Endodermal cell (in vitro differentiated cells): ENCODE data around the gene GCHFR. TPM values are rescaled to one million over a fixed set of nuclear protein-coding genes. Genes with fewer than 3 reads are reported as not detected.

Experiments used
- DNase-seq: peaks from one replicate; pipeline ENCODE4 v3.0.0-alpha.2; 2017
- H3K27ac ChIP-seq: 2 replicates; pipeline ENCODE4 v1.5.1; 2013; ENCODE audit warnings: mild to moderate bottlenecking, low read depth, low read length, moderate library complexity
- H3K27me3 ChIP-seq: 2 replicates; pipeline ENCODE4 v1.6.1; 2013; ENCODE audit warnings: mild to moderate bottlenecking, low read length, moderate library complexity; ENCODE audit not compliant: insufficient read depth, control insufficient read depth, poor library complexity, severe bottlenecking
- H3K36me3 ChIP-seq: 2 replicates; pipeline ENCODE4 v1.7.0; 2013; ENCODE audit warnings: mild to moderate bottlenecking, low read length, moderate library complexity; ENCODE audit not compliant: control insufficient read depth, insufficient read depth
- H3K4me1 ChIP-seq: one replicate; pipeline ENCODE4 v1.7.0; 2013; ENCODE audit warnings: low read length; ENCODE audit not compliant: control insufficient read depth, insufficient read depth
- H3K4me3 ChIP-seq: 2 replicates; pipeline ENCODE4 v1.5.1; 2013; ENCODE audit warnings: mild to moderate bottlenecking, low read length, moderate library complexity
- H3K9ac ChIP-seq: 2 replicates; pipeline ENCODE4 v1.6.1; 2013; ENCODE audit warnings: mild to moderate bottlenecking, low read length, moderate library complexity; ENCODE audit not compliant: poor library complexity, severe bottlenecking; ENCODE audit errors: extremely low read depth
- H3K9me3 ChIP-seq: 2 replicates; pipeline ENCODE4 v1.6.1; 2013; ENCODE audit warnings: mild to moderate bottlenecking, low read length, moderate library complexity; ENCODE audit not compliant: control insufficient read depth
- H3K27ac Mint-ChIP-seq: 2 replicates; pipeline ENCODE4 v1.8.0; 2020; ENCODE audit warnings: mixed read lengths
- H3K27me3 Mint-ChIP-seq: 2 replicates; pipeline ENCODE4 v1.8.0; 2021; ENCODE audit warnings: mild to moderate bottlenecking, mixed read lengths; ENCODE audit not compliant: insufficient read depth
- H3K36me3 Mint-ChIP-seq: 2 replicates; pipeline ENCODE4 v1.8.0; 2020; ENCODE audit warnings: low read depth, mixed read lengths
- H3K4me1 Mint-ChIP-seq: 2 replicates; pipeline ENCODE4 v1.8.0; 2020; ENCODE audit warnings: mixed read lengths
- H3K4me3 Mint-ChIP-seq: 2 replicates; pipeline ENCODE4 v1.8.0; 2020; ENCODE audit warnings: mild to moderate bottlenecking, moderate library complexity, mixed read lengths
- H3K9me3 Mint-ChIP-seq: 2 replicates; pipeline ENCODE4 v1.8.0; 2020; ENCODE audit warnings: mild to moderate bottlenecking, mixed read lengths
- WGBS, 2 experiments: methylation state at CpG; one replicate each; pipeline versions ENCODE4 v1.1.5 to v1.1.7; 2013; ENCODE audit warnings: missing lambda C conversion rate in 2 of 2, mixed read lengths in 1 of 2; ENCODE audit not compliant: insufficient coverage in 1 of 2, insufficient read length in 1 of 2; 5-methylcytosine and 5-hydroxymethylcytosine counted together
- total RNA-seq, 2 donors: library from RNA; stranded (reverse); fragmentation: NEBNext Ultra II Directional in 1 of 2; extraction: Animal tissue kit (Norgen Biotek cat#: 25700) in 1 of 2; gene quantifications; 2 replicates in 1 of 2; 3 replicates in 1 of 2; pipeline ENCODE4 v1.2.1, GENCODE V29; 2021
- TF ChIP-seq, protein P1 (sequence below): fragments of 200-600 bp; sonication (generic); conservative IDR thresholded peaks from 2 replicates; pipeline ENCODE4 v1.5.0; 2021; ENCODE audit warnings: antibody characterized with exemption, mild to moderate bottlenecking

Gene GCHFR
- total RNA-seq, 2 donors from 2014 or later = 33.6 to 47.1 TPM

DNA sequence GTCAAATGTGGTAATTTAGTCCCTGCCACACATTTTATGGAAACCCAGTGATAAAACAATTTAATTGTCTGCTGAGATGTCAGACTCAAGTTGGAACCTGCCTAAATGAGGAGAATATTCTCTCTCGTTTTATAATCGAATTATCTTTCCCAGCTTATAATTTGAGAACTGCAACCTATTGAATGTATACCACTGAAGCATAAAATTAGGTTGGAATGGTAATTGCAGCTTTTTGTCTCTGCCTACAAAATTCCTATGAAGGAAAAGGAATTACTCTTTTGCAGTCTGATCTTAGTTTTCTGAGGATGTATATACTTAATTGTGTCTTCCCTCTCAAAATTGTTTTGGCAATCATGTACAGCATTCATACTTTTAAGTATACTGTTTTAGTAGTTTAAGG is 39.9 kb upstream of the GCHFR start:
- H3K4me1 Mint-ChIP-seq = no peaks in the 10 kb centered on the region
- H3K9me3 Mint-ChIP-seq = no peaks in the 10 kb centered on the region
- Histone ChIP-seq H3K36me3 (peaks cover 56% of the 10 kb centered on the region), H3K4me3 (no peak overlapping the region), H3K27ac (no peak overlapping the region), H3K9ac (no peak overlapping the region), H3K27me3 (no peaks in the 10 kb centered on the region), H3K9me3 (no peaks in the 10 kb centered on the region), H3K4me1 (no peaks in the 10 kb centered on the region)
- H3K36me3 Mint-ChIP-seq = peaks cover 32% of the 10 kb centered on the region
- H3K27me3 Mint-ChIP-seq = no peaks in the 10 kb centered on the region
- WGBS, 2 experiments = 100% methylated on average over 2 of the region's 2 CpGs; no CpG with 5 or more reads in 1 of the 2 experiments
- no peak for DNase-seq
- no peak overlapping the region for H3K4me3 Mint-ChIP-seq
- no peak overlapping the region for H3K27ac Mint-ChIP-seq
- TF ChIP-seq, protein P1, sequence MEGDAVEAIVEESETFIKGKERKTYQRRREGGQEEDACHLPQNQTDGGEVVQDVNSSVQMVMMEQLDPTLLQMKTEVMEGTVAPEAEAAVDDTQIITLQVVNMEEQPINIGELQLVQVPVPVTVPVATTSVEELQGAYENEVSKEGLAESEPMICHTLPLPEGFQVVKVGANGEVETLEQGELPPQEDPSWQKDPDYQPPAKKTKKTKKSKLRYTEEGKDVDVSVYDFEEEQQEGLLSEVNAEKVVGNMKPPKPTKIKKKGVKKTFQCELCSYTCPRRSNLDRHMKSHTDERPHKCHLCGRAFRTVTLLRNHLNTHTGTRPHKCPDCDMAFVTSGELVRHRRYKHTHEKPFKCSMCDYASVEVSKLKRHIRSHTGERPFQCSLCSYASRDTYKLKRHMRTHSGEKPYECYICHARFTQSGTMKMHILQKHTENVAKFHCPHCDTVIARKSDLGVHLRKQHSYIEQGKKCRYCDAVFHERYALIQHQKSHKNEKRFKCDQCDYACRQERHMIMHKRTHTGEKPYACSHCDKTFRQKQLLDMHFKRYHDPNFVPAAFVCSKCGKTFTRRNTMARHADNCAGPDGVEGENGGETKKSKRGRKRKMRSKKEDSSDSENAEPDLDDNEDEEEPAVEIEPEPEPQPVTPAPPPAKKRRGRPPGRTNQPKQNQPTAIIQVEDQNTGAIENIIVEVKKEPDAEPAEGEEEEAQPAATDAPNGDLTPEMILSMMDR = no peak

DNA sequence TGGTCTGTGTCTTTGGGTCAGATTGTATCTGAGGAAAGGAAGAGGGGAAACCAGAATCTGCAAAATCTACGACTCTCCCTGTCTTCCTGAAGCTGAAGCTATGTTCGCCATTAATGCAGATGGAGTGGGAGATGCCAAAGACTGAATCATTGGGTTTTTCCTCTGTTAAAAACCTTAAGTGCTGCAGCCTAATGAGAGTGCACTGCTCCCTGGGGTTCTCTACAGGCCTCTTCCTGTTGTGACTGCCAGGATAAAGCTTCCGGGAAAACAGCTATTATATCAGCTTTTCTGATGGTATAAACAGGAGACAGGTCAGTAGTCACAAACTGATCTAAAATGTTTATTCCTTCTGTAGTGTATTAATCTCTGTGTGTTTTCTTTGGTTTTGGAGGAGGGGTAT is 32.8 kb upstream of the GCHFR start:
- Histone ChIP-seq H3K27ac (no peak overlapping the region), H3K4me1 (no peaks in the 10 kb centered on the region), H3K9ac (no peak overlapping the region), H3K9me3 (no peaks in the 10 kb centered on the region), H3K4me3 (no peak overlapping the region), H3K27me3 (no peaks in the 10 kb centered on the region), H3K36me3 (peaks cover 60% of the 10 kb centered on the region)
- peak; percentile 62 for DNase-seq
- no peaks in the 10 kb centered on the region for H3K9me3 Mint-ChIP-seq
- peak overlapping the region; percentile 90 for H3K27ac Mint-ChIP-seq
- H3K27me3 Mint-ChIP-seq = no peaks in the 10 kb centered on the region
- no peak overlapping the region for H3K4me3 Mint-ChIP-seq
- peaks cover 63% of the 10 kb centered on the region for H3K36me3 Mint-ChIP-seq
- peaks cover 7% of the 10 kb centered on the region for H3K4me1 Mint-ChIP-seq
- 89 to 94% methylated on average over 3 of the region's 3 CpGs for WGBS, 2 experiments
- TF ChIP-seq, protein P1 = no peak

DNA sequence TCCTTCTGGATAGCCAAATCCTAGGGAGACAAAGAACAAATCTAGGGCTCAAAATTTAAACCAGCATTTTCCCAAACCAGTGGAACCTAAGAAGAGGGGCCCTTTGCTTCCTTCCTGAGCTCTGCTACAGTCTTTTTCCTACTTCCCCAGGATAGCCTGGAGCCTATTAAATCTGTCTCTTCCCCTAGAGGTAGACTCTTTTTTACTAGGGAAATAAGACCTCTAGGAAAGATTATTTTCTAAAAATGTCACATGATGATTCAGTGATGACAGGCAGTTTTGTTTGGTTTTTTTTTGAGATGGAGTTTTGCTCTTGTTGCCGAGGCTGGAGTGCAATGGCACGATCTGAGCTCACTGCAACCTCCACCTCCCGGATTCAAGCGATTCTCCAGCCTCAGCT is 27.3 kb upstream of the GCHFR start:
- no peak overlapping the region for H3K9ac ChIP-seq
- no peak overlapping the region for H3K4me3 Mint-ChIP-seq
- no peaks in the 10 kb centered on the region for H3K4me1 ChIP-seq
- TF ChIP-seq, protein P1 = no peak
- H3K27me3 ChIP-seq = no peaks in the 10 kb centered on the region
- H3K27ac Mint-ChIP-seq = no peak overlapping the region
- 95 to 96% methylated on average over 4 of the region's 4 CpGs for WGBS, 2 experiments
- H3K36me3 Mint-ChIP-seq = peaks cover 64% of the 10 kb centered on the region
- H3K9me3 Mint-ChIP-seq = no peaks in the 10 kb centered on the region
- no peak overlapping the region for H3K4me3 ChIP-seq
- H3K27me3 Mint-ChIP-seq = no peaks in the 10 kb centered on the region
- no peak for DNase-seq
- no peaks in the 10 kb centered on the region for H3K9me3 ChIP-seq
- peaks cover 14% of the 10 kb centered on the region for H3K4me1 Mint-ChIP-seq
- H3K27ac ChIP-seq = no peak overlapping the region
- peaks cover 80% of the 10 kb centered on the region for H3K36me3 ChIP-seq
